MM.1S (cell line): Measurements from ENCODE around the gene PKP4.

Source experiments
- DNase-seq: peaks from one replicate; pipeline ENCODE4 v3.0.0-alpha.2; 2015
- H2AFZ ChIP-seq: fragments of 300-600 bp; sonication (generic); 2 replicates; pipeline ENCODE4 v1.6.0; 2016; ENCODE audit warnings: antibody characterized with exemption, low read length
- H3F3A ChIP-seq: fragments of 300-600 bp; sonication (generic); 2 replicates; pipeline ENCODE4 v1.6.1; 2016; ENCODE audit warnings: mild to moderate bottlenecking, antibody characterized with exemption, low read length, moderate library complexity, mixed read lengths; ENCODE audit not compliant: insufficient read depth
- H3K27ac ChIP-seq: fragments of 300-600 bp; sonication (generic); 2 replicates; pipeline ENCODE4 v1.5.1; 2016; ENCODE audit warnings: mild to moderate bottlenecking, low read length
- H3K27me3 ChIP-seq: fragments of 300-600 bp; sonication (generic); replicated peaks from 2 replicates; pipeline ENCODE4 v1.6.0; 2016; ENCODE audit warnings: low read length; ENCODE audit not compliant: insufficient read depth
- H3K36me3 ChIP-seq: fragments of 300-600 bp; sonication (generic); replicated peaks from 2 replicates; pipeline ENCODE4 v1.6.1; 2016; ENCODE audit warnings: mild to moderate bottlenecking, low read length, mixed read lengths; ENCODE audit not compliant: insufficient read depth
- H3K4me1 ChIP-seq: fragments of 300-600 bp; sonication (generic); 2 replicates; pipeline ENCODE4 v1.6.1; 2016; ENCODE audit warnings: low read length, mixed read lengths
- H3K4me2 ChIP-seq: fragments of 300-600 bp; sonication (generic); 2 replicates; pipeline ENCODE4 v1.6.0; 2016; ENCODE audit warnings: low read depth, low read length
- H3K4me3 ChIP-seq: fragments of 300-600 bp; sonication (generic); 2 replicates; pipeline ENCODE4 v1.5.1; 2016; ENCODE audit warnings: low read length, mixed read lengths
- H3K79me2 ChIP-seq: fragments of 300-600 bp; sonication (generic); 2 replicates; pipeline ENCODE4 v1.6.1; 2016; ENCODE audit warnings: mixed run types, low read length, mixed read lengths
- H3K9ac ChIP-seq: fragments of 300-600 bp; sonication (generic); 2 replicates; pipeline ENCODE4 v1.6.1; 2016; ENCODE audit warnings: low read length, mixed read lengths
- H3K9me2 ChIP-seq: fragments of 300-600 bp; sonication (generic); replicated peaks from 2 replicates; pipeline ENCODE4 v1.6.1; 2016; ENCODE audit warnings: mild to moderate bottlenecking, low read length, mixed read lengths; ENCODE audit not compliant: insufficient read depth
- H3K9me3 ChIP-seq: fragments of 300-600 bp; sonication (generic); replicated peaks from 2 replicates; pipeline ENCODE4 v1.6.1; 2016; ENCODE audit warnings: mild to moderate bottlenecking, low read length, mixed read lengths; ENCODE audit not compliant: insufficient read depth
- H4K20me1 ChIP-seq: fragments of 300-600 bp; sonication (generic); 2 replicates; pipeline ENCODE4 v1.6.1; 2016; ENCODE audit warnings: mild to moderate bottlenecking, low read length, moderate library complexity, mixed read lengths; ENCODE audit not compliant: insufficient read depth
- CTCF ChIP-seq: fragments of 300-600 bp; sonication (generic); IDR thresholded peaks from 2 replicates; pipeline ENCODE4 v1.5.1; 2016; ENCODE audit warnings: antibody characterized with exemption, low read length, mixed read lengths
- EZH2 ChIP-seq: fragments of 300-600 bp; sonication (generic); optimal IDR thresholded peaks from 2 replicates; pipeline ENCODE3; 2017; ENCODE audit warnings: low read depth, mild to moderate bottlenecking, antibody characterized with exemption, low read length, mixed read lengths
- EZH2phosphoT487 ChIP-seq: fragments of 300-600 bp; sonication (generic); IDR thresholded peaks from 2 replicates; pipeline ENCODE4 v1.6.1; 2018; ENCODE audit warnings: antibody characterized with exemption, low read length

Gene PKP4

DNA sequence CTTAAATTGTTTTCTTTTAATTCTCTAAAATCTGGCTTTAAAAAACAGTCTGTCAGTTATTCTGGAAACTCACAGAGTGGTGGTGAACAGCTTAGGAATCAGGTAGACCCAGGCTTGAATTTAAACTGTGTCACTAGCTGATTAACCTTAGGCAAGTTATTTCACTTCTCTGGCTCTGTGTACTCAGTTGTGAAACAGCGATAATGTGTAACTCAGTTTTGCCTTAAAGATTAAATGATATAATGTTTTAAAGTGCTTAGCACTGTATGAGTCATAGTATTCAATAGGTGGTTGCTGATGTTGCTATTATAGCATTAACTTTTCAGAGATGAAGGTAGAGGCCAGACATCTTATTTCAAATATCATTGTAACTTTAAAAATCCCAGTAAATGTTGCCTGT lies 40.7 kb downstream of the PKP4 start:
- Histone ChIP-seq H4K20me1 (no peaks in the 10 kb centered on the region), H2AFZ (no peak overlapping the region), H3K4me3 (no peak overlapping the region), H3K27me3 (no peaks in the 10 kb centered on the region), H3K9me3 (no peaks in the 10 kb centered on the region), H3K36me3 (no peaks in the 10 kb centered on the region), H3K27ac (no peak overlapping the region), H3K4me1 (no peaks in the 10 kb centered on the region), H3F3A (no peaks in the 10 kb centered on the region), H3K9me2 (no peaks in the 10 kb centered on the region), H3K79me2 (peaks cover 24% of the 10 kb centered on the region), H3K4me2 (no peak overlapping the region), H3K9ac (no peak overlapping the region)
- DNase-seq: no peak
- TF ChIP-seq EZH2: no peak
- TF ChIP-seq EZH2phosphoT487: no peak
- TF ChIP-seq CTCF: no peak

DNA sequence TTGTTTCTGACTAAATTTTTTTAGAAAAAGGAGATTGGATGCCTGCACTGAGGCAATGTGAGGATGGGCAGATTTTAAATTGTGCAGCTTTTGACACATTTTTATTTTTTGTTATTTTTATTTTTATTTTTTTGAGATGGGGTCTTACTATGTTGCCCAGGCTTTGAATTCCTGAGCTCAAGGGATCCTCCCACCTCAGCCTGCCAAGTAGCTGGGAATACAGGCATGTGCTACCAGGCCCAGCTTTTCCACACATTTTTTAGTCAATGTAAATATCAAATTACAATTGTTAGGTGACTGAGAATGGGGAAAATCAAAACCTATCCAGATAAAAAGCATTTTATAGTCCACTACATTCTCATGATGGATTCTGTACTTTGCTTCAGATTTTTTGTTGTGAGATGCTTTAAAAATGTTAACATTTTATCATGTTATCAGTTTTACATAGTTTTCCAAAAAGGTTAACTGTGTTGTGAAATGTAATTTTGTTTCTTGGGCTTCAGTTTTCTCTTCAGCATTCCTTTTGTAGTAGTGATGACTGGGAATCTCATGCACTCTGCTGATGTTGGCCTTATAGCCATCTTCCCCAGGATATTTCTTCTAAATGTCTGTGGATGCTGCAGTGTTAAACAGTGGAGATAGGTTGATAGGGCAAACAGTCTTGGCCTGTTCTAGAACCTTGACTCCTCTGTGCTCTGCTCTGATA lies 41.4 kb downstream of the PKP4 start:
- Histone ChIP-seq H2AFZ (no peak overlapping the region), H3K4me3 (no peak overlapping the region), H3K79me2 (peaks cover 25% of the 10 kb centered on the region), H3K9me3 (no peaks in the 10 kb centered on the region), H3K4me2 (no peak overlapping the region), H3K27ac (no peak overlapping the region), H3K4me1 (no peaks in the 10 kb centered on the region), H3K27me3 (no peaks in the 10 kb centered on the region), H3K9me2 (no peaks in the 10 kb centered on the region), H3F3A (no peaks in the 10 kb centered on the region), H4K20me1 (no peaks in the 10 kb centered on the region), H3K36me3 (no peaks in the 10 kb centered on the region), H3K9ac (no peak overlapping the region)
- no peak for DNase-seq
- TF ChIP-seq EZH2phosphoT487: no peak
- no peak for TF ChIP-seq EZH2
- no peak for TF ChIP-seq CTCF

GRCh38 chr2:158498749-158499136 lies 42.0 kb downstream of the PKP4 start:
- Histone ChIP-seq H3K4me2 (no peak overlapping the region), H3K27me3 (no peaks in the 10 kb centered on the region), H3K79me2 (peaks cover 20% of the 10 kb centered on the region), H2AFZ (no peak overlapping the region), H3K36me3 (no peaks in the 10 kb centered on the region), H3K4me1 (no peaks in the 10 kb centered on the region), H3K27ac (no peak overlapping the region), H3K9ac (no peak overlapping the region), H3K9me3 (no peaks in the 10 kb centered on the region), H3F3A (no peaks in the 10 kb centered on the region), H3K9me2 (no peaks in the 10 kb centered on the region), H3K4me3 (no peak overlapping the region), H4K20me1 (no peaks in the 10 kb centered on the region)
- TF ChIP-seq EZH2 (no peak), CTCF (no peak), EZH2phosphoT487 (no peak)
- no peak for DNase-seq
